Measurements from ENCODE around the gene RAP1GAP.

The RAP1GAP gene

DNA sequence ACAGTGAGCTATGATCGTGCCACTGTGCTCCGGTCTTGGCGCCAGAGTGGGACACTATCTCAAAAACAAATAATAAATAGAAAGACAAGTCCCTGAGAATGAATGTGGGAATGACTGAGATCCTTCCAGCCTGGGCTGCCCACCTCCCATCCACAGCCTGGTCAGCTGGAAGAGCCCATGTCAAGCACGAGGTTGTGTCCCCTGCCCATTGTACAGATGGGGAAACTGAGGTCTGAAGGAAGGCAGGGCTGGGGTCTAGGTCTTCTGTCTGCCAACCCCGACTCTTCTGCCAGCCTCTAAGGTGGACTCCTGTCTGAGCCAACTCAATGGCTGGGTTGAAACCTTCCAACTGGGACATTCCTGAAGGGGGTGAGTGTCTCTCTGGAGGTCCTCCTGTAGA, 79.5 kb downstream of the RAP1GAP start:
- no peak for DNase-seq

GRCh38 chr1:21587602-21587953, 81.6 kb downstream of the RAP1GAP start:
- no peak for DNase-seq

- no peak for DNase-seq
These were observed 82.1 kb downstream of the RAP1GAP start for GRCh38 chr1:21586846-21587601.

- no peak for DNase-seq
These were observed 82.9 kb downstream of the RAP1GAP start for GRCh38 chr1:21586222-21586621.

GRCh38 chr1:21585037-21585436, 84.1 kb downstream of the RAP1GAP start:
- no peak for DNase-seq

DNA sequence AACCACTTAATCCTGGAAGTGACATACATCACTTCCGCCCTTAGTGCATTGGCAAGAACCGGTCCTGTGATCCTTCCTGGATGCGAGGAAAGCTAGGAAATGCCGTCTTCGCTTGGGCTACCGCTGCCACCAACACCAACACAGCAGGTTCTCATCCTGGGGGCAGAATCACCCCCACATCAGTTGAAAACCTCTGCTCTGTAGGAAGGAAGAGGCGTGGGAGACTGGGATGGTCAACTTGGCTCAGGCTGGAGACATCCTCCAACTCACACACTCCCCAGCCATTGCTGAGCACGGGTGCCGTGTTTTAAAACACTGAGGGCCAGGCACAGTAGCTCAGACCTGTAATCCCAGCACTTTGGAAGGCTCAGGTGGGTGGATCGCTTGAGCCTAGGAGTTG, 85.1 kb downstream of the RAP1GAP start:
- DNase-seq = no peak

GRCh38 chr1:21579791-21580190, 89.4 kb downstream of the RAP1GAP start:
- no peak for DNase-seq

- no peak for DNase-seq
These were observed 91.2 kb downstream of the RAP1GAP start for GRCh38 chr1:21577933-21578332.

DNA sequence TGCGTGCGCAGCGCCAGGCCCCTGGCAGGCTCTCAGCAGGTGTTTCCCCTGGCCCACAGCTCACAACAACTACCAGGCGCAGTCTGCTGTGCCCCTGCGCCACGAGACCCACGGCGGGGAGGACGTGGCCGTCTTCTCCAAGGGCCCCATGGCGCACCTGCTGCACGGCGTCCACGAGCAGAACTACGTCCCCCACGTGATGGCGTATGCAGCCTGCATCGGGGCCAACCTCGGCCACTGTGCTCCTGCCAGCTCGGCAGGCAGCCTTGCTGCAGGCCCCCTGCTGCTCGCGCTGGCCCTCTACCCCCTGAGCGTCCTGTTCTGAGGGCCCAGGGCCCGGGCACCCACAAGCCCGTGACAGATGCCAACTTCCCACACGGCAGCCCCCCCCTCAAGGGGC, 91.8 kb downstream of the RAP1GAP start:
- no peak for DNase-seq

GRCh38 chr1:21576798-21577187, 92.4 kb downstream of the RAP1GAP start:
- DNase-seq = no peak

- DNase-seq = no peak
These were observed 92.9 kb downstream of the RAP1GAP start for GRCh38 chr1:21576031-21576797.

- no peak for DNase-seq
These were observed 93.7 kb downstream of the RAP1GAP start for GRCh38 chr1:21575351-21575942.

- DNase-seq = no peak
These were observed 94.5 kb downstream of the RAP1GAP start for GRCh38 chr1:21574466-21575151.

DNA sequence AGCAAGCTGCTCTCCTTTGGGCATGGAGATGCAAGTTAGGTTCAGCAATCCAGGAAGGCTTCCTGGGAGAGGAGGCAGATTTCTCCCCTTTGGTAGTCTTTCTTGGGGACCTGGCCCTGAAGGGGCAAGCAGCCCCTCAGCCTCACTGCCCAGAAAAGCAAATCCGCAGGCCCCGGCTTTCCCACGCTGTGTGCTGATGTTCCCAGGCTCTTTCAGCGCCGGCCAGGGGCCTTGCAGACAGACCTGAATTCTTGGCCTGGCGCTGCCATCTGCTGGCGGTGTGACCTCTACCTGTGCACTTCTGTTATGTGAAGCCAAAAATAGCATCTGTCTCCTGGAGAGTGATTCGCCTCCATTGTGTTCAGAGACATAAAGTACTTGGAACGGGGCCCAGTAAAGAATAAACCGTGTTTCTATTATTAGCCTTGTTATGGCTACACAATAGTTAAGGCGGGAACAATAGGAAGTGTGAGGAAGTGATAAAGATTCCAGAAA, 95.1 kb downstream of the RAP1GAP start:
- DNase-seq = no peak

DNA sequence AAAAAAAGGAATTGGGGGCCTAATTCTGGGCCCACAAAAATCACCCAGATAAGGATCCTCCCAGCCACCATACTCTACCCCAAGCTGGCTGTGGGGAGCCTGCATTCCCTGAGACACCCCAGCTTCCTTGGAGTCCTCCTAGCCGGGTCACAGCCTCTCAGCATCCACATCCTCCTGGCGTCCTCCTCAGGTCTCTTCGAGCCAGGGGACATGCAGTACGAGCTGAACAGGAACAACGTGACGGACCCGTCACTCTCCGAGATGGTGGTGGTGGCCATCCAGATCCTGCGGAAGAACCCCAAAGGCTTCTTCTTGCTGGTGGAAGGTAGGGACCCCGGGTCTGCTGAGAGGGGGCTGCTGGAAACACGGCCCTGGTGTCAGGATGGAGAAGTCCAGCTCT, 95.7 kb downstream of the RAP1GAP start:
- no peak for DNase-seq

- no peak for DNase-seq
These were observed 96.4 kb downstream of the RAP1GAP start for GRCh38 chr1:21572735-21573277.

DNA sequence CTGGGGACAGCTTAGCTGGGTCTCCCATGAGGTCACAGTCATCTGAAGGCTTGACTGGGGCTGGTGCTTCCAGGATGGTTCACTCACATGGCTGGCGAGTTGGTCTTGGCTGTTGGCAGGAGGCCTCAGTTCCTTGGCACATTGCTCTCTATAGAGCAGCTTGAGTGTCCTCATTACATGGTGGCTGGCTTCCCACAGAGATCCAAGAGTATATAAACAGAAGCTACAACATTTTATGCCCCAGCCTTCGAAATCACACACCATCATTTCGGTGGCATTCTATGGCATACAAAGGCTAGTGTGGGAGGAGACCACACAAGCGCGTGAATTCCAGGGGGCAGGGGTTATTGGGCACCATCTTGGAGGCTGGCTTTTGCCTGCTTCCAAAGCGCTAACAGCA, 96.9 kb downstream of the RAP1GAP start:
- DNase-seq = no peak

GRCh38 chr1:21570885-21571284, 98.3 kb downstream of the RAP1GAP start:
- no peak for DNase-seq

DNA sequence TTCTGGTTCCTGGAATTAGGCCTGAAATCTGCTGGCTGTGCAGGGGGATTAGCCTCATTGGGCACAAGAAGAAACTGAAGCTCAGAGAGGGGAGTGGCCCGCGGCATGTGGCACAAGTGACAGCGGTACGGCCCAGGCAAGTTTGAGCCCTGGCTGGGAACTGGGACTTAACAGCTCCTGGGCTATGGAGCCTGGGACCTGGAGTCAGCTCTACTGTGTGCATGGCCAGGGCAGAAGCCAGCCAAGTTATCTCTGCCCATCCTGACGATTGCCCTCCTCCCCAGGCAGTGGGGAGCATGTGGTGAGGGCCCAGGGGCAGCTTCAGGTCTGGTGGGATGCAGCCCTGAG, 98.7 kb downstream of the RAP1GAP start:
- DNase-seq = no peak

DNA sequence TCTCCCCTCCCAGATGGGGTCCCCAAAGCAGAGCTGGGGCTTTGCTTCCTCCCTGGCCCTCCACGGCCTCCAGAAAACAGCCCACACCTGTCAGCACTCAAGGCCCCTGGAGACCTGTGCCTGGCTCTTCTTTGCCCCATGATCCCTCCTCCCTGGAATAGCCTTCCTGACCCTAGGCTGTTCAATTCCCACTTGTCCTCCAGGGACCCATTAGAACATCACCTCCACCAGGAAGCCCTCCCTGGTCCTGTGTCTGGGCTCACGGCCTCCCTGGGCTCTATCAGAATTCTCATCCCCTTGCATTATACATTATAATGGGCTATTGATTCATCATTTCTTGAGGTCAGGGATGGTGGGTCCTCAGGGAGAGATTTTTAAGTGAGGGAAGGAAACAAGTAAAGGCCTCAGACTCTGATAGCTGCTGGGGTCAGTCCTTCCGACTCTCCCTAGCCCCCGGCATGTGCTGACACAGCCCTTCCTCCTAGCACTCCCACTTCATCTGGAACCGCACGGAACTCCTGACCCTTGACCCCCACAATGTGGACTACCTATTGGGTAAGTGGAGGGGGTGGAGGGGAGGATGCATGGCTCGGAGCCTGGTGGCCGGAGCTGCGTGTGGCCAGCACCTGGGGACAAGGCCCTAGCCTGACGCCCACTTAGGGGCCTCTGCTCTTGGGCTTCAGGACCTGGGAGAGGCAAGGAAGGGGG, 99.2 kb downstream of the RAP1GAP start:
- DNase-seq = no peak

- DNase-seq = no peak
These were observed 100.3 kb downstream of the RAP1GAP start for GRCh38 chr1:21568809-21569385.

All from stimulated activated naive CD4-positive, alpha-beta T cell treated with Interleukin-2 at 50 U/mL for 16 hours (primary cell).